Mesothelial cell of epicardium (in vitro differentiated cells): ENCODE data around the gene FAM240A. TPM values are rescaled to one million over a fixed set of nuclear protein-coding genes. Genes with fewer than 3 reads are reported as not detected.

Experiments
- DNase-seq, 2 experiments: peaks; one replicate each; pipeline ENCODE4 v3.0.0; 2021; ENCODE audit warnings: low spot score in 2 of 2; ENCODE audit not compliant: unreplicated experiment in 2 of 2
- H3K27ac Mint-ChIP-seq: 2 replicates; pipeline ENCODE4 v1.8.0; 2021; ENCODE audit warnings: mixed read lengths
- H3K27me3 Mint-ChIP-seq: 2 replicates; pipeline ENCODE4 v1.8.0; 2021; ENCODE audit warnings: low read depth, mixed read lengths
- H3K36me3 Mint-ChIP-seq: 2 replicates; pipeline ENCODE4 v1.8.0; 2021; ENCODE audit warnings: mixed read lengths
- H3K4me1 Mint-ChIP-seq: 2 replicates; pipeline ENCODE4 v1.8.0; 2021; ENCODE audit warnings: mixed read lengths
- H3K4me3 Mint-ChIP-seq: 2 replicates; pipeline ENCODE4 v1.8.0; 2021; ENCODE audit warnings: mild to moderate bottlenecking, moderate library complexity, mixed read lengths
- H3K9me3 Mint-ChIP-seq: 2 replicates; pipeline ENCODE4 v1.8.0; 2021; ENCODE audit warnings: mixed read lengths
- CTCF ChIP-seq: fragments of 200-600 bp; sonication (generic); IDR thresholded peaks from one replicate; pipeline ENCODE4 v1.5.0; 2021; ENCODE audit warnings: antibody characterized with exemption; ENCODE audit not compliant: unreplicated experiment
- total RNA-seq: library from RNA; stranded (reverse); gene quantifications from 3 replicates; pipeline ENCODE4 v1.2.1, GENCODE V29; 2021

Gene FAM240A
- total RNA-seq, 1 donor from 2014 or later: not detected

GRCh38 chr3:46655271-46655670 is 42.9 kb downstream of the FAM240A start:
- TF ChIP-seq CTCF: no peak
- DNase-seq: no peak
- peaks cover 10% of the 10 kb centered on the region for H3K27me3 Mint-ChIP-seq
- H3K9me3 Mint-ChIP-seq: peaks cover 22% of the 10 kb centered on the region
- no peak overlapping the region for H3K4me3 Mint-ChIP-seq
- H3K4me1 Mint-ChIP-seq: peaks cover under 1% of the 10 kb centered on the region
- no peaks in the 10 kb centered on the region for H3K36me3 Mint-ChIP-seq
- H3K27ac Mint-ChIP-seq: no peak overlapping the region

DNA sequence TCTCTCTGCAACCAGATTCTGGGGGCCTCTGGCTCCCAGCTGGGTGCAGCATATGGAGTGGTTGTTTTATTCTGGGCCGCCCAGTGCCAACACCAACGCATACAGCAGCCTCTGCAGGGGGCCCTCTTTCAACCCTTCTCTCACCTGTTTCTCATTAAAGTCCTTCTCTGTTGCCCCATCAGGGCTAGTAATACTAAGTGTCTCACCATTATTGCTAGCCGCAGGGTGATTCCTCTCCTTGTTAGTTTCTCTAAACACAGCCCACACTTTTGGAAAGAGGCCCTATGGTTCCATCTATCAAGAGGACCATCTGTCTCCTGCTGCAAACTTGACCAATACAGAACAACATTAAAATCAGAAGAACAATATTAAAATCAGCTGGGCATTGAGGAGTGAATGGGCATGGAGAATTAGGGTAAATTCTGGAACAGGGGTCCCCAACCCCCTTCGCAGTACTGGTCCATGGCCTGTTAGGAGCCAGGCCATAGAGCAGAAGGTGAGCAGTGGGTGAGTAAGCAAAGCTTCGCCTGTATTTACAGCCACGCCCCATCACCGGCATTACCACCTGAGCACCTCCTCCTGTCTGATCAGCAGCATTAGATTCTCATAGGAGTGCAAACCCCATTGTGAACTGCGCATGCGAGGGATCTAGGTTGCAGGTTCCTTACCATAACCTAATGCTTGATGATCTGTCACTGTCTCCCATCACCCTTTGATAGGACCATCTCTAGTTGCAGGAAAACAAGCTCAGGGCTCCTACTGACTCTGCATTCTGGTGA is 44.6 kb downstream of the FAM240A start:
- DNase-seq: no peak
- no peak for TF ChIP-seq CTCF
- H3K4me1 Mint-ChIP-seq: peaks cover 14% of the 10 kb centered on the region
- H3K4me3 Mint-ChIP-seq: no peak overlapping the region
- peaks cover 10% of the 10 kb centered on the region for H3K27me3 Mint-ChIP-seq
- H3K9me3 Mint-ChIP-seq: peaks cover 7% of the 10 kb centered on the region
- no peak overlapping the region for H3K27ac Mint-ChIP-seq
- no peaks in the 10 kb centered on the region for H3K36me3 Mint-ChIP-seq

GRCh38 chr3:46659285-46659684 is 47.0 kb downstream of the FAM240A start:
- H3K4me3 Mint-ChIP-seq: no peak overlapping the region
- no peak overlapping the region for H3K27ac Mint-ChIP-seq
- DNase-seq: no peak
- TF ChIP-seq CTCF: no peak
- peaks cover 36% of the 10 kb centered on the region for H3K4me1 Mint-ChIP-seq
- no peaks in the 10 kb centered on the region for H3K36me3 Mint-ChIP-seq
- no peaks in the 10 kb centered on the region for H3K9me3 Mint-ChIP-seq
- H3K27me3 Mint-ChIP-seq: peaks cover 10% of the 10 kb centered on the region

GRCh38 chr3:46660003-46660402 is 47.7 kb downstream of the FAM240A start:
- Mint-ChIP-seq H3K27me3 (peaks cover 7% of the 10 kb centered on the region), H3K4me3 (no peak overlapping the region), H3K27ac (no peak overlapping the region), H3K36me3 (no peaks in the 10 kb centered on the region), H3K4me1 (peaks cover 36% of the 10 kb centered on the region), H3K9me3 (no peaks in the 10 kb centered on the region)
- no peak for DNase-seq
- no peak for TF ChIP-seq CTCF

GRCh38 chr3:46660543-46661523 is 48.5 kb downstream of the FAM240A start:
- peak in 1 of 2 experiments; percentile 44 for DNase-seq
- peaks cover 36% of the 10 kb centered on the region for H3K4me1 Mint-ChIP-seq

More at GRCh38 chr3:46660543-46661523, 48.5 kb downstream of the FAM240A start:
- no peaks in the 10 kb centered on the region for H3K9me3 Mint-ChIP-seq
- no peaks in the 10 kb centered on the region for H3K36me3 Mint-ChIP-seq
- H3K4me3 Mint-ChIP-seq: no peak overlapping the region
- no peak for TF ChIP-seq CTCF
- no peak overlapping the region for H3K27ac Mint-ChIP-seq
- H3K27me3 Mint-ChIP-seq: peaks cover under 1% of the 10 kb centered on the region
